Left cardiac atrium (tissue), 4 donors: Measurements from ENCODE around the gene JAK3. TPM values are rescaled to one million over a fixed set of nuclear protein-coding genes. Genes with fewer than 3 reads are reported as not detected.
A peak's percentile ranks its signal among the peaks of the same experiment; 100 is the strongest.

ENCODE experiments used
- ATAC-seq, 2 donors: fragments of 200-7000 bp; cut with Tn5 transposase; one replicate each; pipeline ENCODE4 v1.9.1; 2020; ENCODE audit warnings: mild to moderate bottlenecking in 2 of 2, moderate library complexity in 2 of 2
- DNase-seq: peaks from one replicate; pipeline ENCODE4 v3.0.0-alpha.2; 2020
- intact Hi-C, 2 donors: fragments of 100-400 bp; cut with DNase I; formaldehyde crosslinking; loops; one replicate each; pipeline versions ENCODE4 v1.14.1 to v1.15.1; 2022 to 2023
- total RNA-seq, 2 donors: library from RNA; stranded (reverse); fragmentation: NEBNext Ultra II Directional; extraction: Animal tissue kit (Norgen Biotek cat#: 25700); gene quantifications; one replicate each; pipeline ENCODE4 v1.2.1, GENCODE V29; 2021
- donor health status: DM: no; HTN: yes; CAD: no.
- donor health status: DM: no; HTN: yes; CAD: no; lungs with severe emphysema.
- donor health status: DM: yes; HTN: yes; CAD: no.
- donor health status: Dilated cardiomyopathy.

JAK3 gene
- total RNA-seq, 2 donors from 2014 or later, result 4.2 to 7.0 TPM

GRCh38 chr19:17868669-17869068 is 20.9 kb upstream of the JAK3 start:
- intact Hi-C loops, result no loop called here

GRCh38 chr19:17866964-17867486 is 19.2 kb upstream of the JAK3 start:
- intact Hi-C loops, result no loop called here
- DNase-seq (no peak), ATAC-seq (no peak)

More at GRCh38 chr19:17868669-17869068, 20.9 kb upstream of the JAK3 start:
- no peak for DNase-seq
- no peak for ATAC-seq

- intact Hi-C loops, result no loop called here
- no peak for DNase-seq
- ATAC-seq, result no peak
Observed at GRCh38 chr19:17866312-17866963, 18.7 kb upstream of the JAK3 start.

- intact Hi-C loops, result no loop called here
- DNase-seq (no peak), ATAC-seq (peak in 1 of 2 donors; percentile 2)
Observed at GRCh38 chr19:17865364-17866311, 17.9 kb upstream of the JAK3 start.

- ATAC-seq (no peak), DNase-seq (no peak)
- intact Hi-C loops, result no loop called here
Observed at GRCh38 chr19:17863520-17864182, 15.9 kb upstream of the JAK3 start.

- intact Hi-C loops, result no loop called here
- DNase-seq (no peak), ATAC-seq (no peak)
Observed at GRCh38 chr19:17862711-17863519, 15.1 kb upstream of the JAK3 start.

- intact Hi-C loops, result no loop called here
- no peak for DNase-seq
- ATAC-seq, result no peak
Observed at GRCh38 chr19:17861542-17862402, 14.0 kb upstream of the JAK3 start.

- DNase-seq (no peak), ATAC-seq (no peak)
- intact Hi-C loops, result no loop called here
Observed at GRCh38 chr19:17860993-17861360, 13.2 kb upstream of the JAK3 start.

- DNase-seq (no peak), ATAC-seq (no peak)
- intact Hi-C loops, result no loop called here
Observed at GRCh38 chr19:17860331-17860992, 12.7 kb upstream of the JAK3 start.

- intact Hi-C loops, result loop anchor here in 1 of 2 donors (2.0 to 10.0 kb wide), 4 partner anchors 73 to 512 kb away; partner anchors contain the start of gene CCDC124
- peak; percentile 99 for DNase-seq
- ATAC-seq, result peak; percentile 97 to 98
Observed at GRCh38 chr19:17859533-17860330, 11.9 kb upstream of the JAK3 start, which contains the start of gene RPL18A. RPL18A (plus strand) TSS chr19:17859910; CDS start chr19:17859957, 47 bp downstream.

GRCh38 chr19:17855280-17856152 is 7.7 kb upstream of the JAK3 start:
- intact Hi-C loops, result loop anchor here in 1 of 2 donors (5.0 to 10.0 kb wide), 3 partner anchors 71 to 508 kb away; no protein-coding TSS in a partner anchor
- ATAC-seq, result peak; percentile 29 to 37

GRCh38 chr19:17854061-17854460 is 6.3 kb upstream of the JAK3 start:
- ATAC-seq (no peak), DNase-seq (no peak)

More at GRCh38 chr19:17855280-17856152, 7.7 kb upstream of the JAK3 start:
- peak; percentile 87 for DNase-seq

GRCh38 chr19:17848595-17849292 is 962 bp upstream of the JAK3 start:
- no peak for ATAC-seq
- intact Hi-C loops, result no loop called here

More at GRCh38 chr19:17854061-17854460, 6.3 kb upstream of the JAK3 start:
- intact Hi-C loops, result loop anchor here in 1 of 2 donors (10.0 kb wide), 2 partner anchors 69 to 399 kb away; no protein-coding TSS in a partner anchor

GRCh38 chr19:17846146-17846545 is 1.6 kb downstream of the JAK3 start:
- intact Hi-C loops, result no loop called here
- DNase-seq (no peak), ATAC-seq (no peak)

More at GRCh38 chr19:17848595-17849292, 962 bp upstream of the JAK3 start:
- no peak for DNase-seq
